Measurements from ENCODE around the gene EVC. TPM values are rescaled to one million over a fixed set of nuclear protein-coding genes. Genes with fewer than 3 reads are reported as not detected.
A peak's percentile ranks its signal among the peaks of the same experiment; 100 is the strongest.

The EVC gene
- total RNA-seq, 2 donors from 2014 or later, result 25.5 to 29.0 TPM

- Histone ChIP-seq H3K27me3 (ENCODE audit: control insufficient read depth, insufficient read depth, low read length, poor library complexity, severe bottlenecking) (no peaks in the 10 kb centered on the region), H3K4me1 (ENCODE audit: control insufficient read depth, insufficient read depth, low read length) (no peaks in the 10 kb centered on the region), H3K9me3 (ENCODE audit: control insufficient read depth, low read length) (no peaks in the 10 kb centered on the region), H3K27ac (ENCODE audit: low read depth, low read length) (no peak overlapping the region), H3K4me3 (ENCODE audit: low read length) (no peak overlapping the region), H3K9ac (ENCODE audit: extremely low read depth, low read length, poor library complexity, severe bottlenecking) (no peak overlapping the region), H3K36me3 (ENCODE audit: control insufficient read depth, insufficient read depth, low read length) (peaks cover 87% of the 10 kb centered on the region)
- Mint-ChIP-seq H3K36me3 (ENCODE audit: low read depth) (peaks cover 84% of the 10 kb centered on the region), H3K4me3 (no peak overlapping the region), H3K27ac (no peak overlapping the region), H3K9me3 (no peaks in the 10 kb centered on the region), H3K27me3 (ENCODE audit: insufficient read depth) (no peaks in the 10 kb centered on the region), H3K4me1 (no peaks in the 10 kb centered on the region)
- TF ChIP-seq CTCF (conservative IDR thresholded peaks at IDR 0.05), result no peak
- DNase-seq, result no peak
- 93 to 97% methylated on average over 3 to 7 of the region's 7 CpGs for WGBS, 2 experiments (ENCODE audit: insufficient coverage in 1 of 2, insufficient read length in 1 of 2)
These were observed 113.2 kb downstream of the EVC start for GRCh38 chr4:5824227-5824626.

- peak; percentile 78 for TF ChIP-seq CTCF (conservative IDR thresholded peaks at IDR 0.05)
- peak; percentile 65 for DNase-seq
These were observed 113.6 kb downstream of the EVC start for GRCh38 chr4:5824635-5825034.

GRCh38 chr4:5825321-5826041, 114.5 kb downstream of the EVC start:
- no peaks in the 10 kb centered on the region for H3K27me3 ChIP-seq (ENCODE audit: control insufficient read depth, insufficient read depth, low read length, poor library complexity, severe bottlenecking)
- no peak overlapping the region for H3K27ac Mint-ChIP-seq
- H3K9me3 Mint-ChIP-seq, result no peaks in the 10 kb centered on the region
- H3K9ac ChIP-seq (ENCODE audit: extremely low read depth, low read length, poor library complexity, severe bottlenecking), result no peak overlapping the region
- no peak overlapping the region for H3K27ac ChIP-seq (ENCODE audit: low read depth, low read length)
- no peaks in the 10 kb centered on the region for H3K27me3 Mint-ChIP-seq (ENCODE audit: insufficient read depth)
- peaks cover 75% of the 10 kb centered on the region for H3K36me3 ChIP-seq (ENCODE audit: control insufficient read depth, insufficient read depth, low read length)
- H3K4me3 ChIP-seq (ENCODE audit: low read length), result no peak overlapping the region
- no peaks in the 10 kb centered on the region for H3K9me3 ChIP-seq (ENCODE audit: control insufficient read depth, low read length)
- no peak for DNase-seq
- H3K36me3 Mint-ChIP-seq (ENCODE audit: low read depth), result peaks cover 82% of the 10 kb centered on the region
- H3K4me3 Mint-ChIP-seq, result no peak overlapping the region
- TF ChIP-seq CTCF (conservative IDR thresholded peaks at IDR 0.05), result no peak
- H3K4me1 ChIP-seq (ENCODE audit: control insufficient read depth, insufficient read depth, low read length), result no peaks in the 10 kb centered on the region
- WGBS, 2 experiments (ENCODE audit: insufficient coverage in 1 of 2, insufficient read length in 1 of 2), result 92 to 100% methylated on average over 8 to 19 of the region's 19 CpGs
- peaks cover 1% of the 10 kb centered on the region for H3K4me1 Mint-ChIP-seq

More at GRCh38 chr4:5824635-5825034, 113.6 kb downstream of the EVC start:
- Histone ChIP-seq H3K9me3 (ENCODE audit: control insufficient read depth, low read length) (no peaks in the 10 kb centered on the region), H3K4me3 (ENCODE audit: low read length) (no peak overlapping the region), H3K4me1 (ENCODE audit: control insufficient read depth, insufficient read depth, low read length) (no peaks in the 10 kb centered on the region), H3K27me3 (ENCODE audit: control insufficient read depth, insufficient read depth, low read length, poor library complexity, severe bottlenecking) (no peaks in the 10 kb centered on the region), H3K9ac (ENCODE audit: extremely low read depth, low read length, poor library complexity, severe bottlenecking) (no peak overlapping the region), H3K27ac (ENCODE audit: low read depth, low read length) (no peak overlapping the region), H3K36me3 (ENCODE audit: control insufficient read depth, insufficient read depth, low read length) (peaks cover 83% of the 10 kb centered on the region)
- H3K9me3 Mint-ChIP-seq, result no peaks in the 10 kb centered on the region
- H3K27ac Mint-ChIP-seq, result no peak overlapping the region
- H3K27me3 Mint-ChIP-seq (ENCODE audit: insufficient read depth), result no peaks in the 10 kb centered on the region
- no peaks in the 10 kb centered on the region for H3K4me1 Mint-ChIP-seq
- 75 to 97% methylated on average over 3 to 6 of the region's 6 CpGs for WGBS, 2 experiments (ENCODE audit: insufficient coverage in 1 of 2, insufficient read length in 1 of 2)
- H3K36me3 Mint-ChIP-seq (ENCODE audit: low read depth), result peaks cover 83% of the 10 kb centered on the region
- H3K4me3 Mint-ChIP-seq, result no peak overlapping the region
